ENCODE data around the gene HSD11B1L.
"Not testable (repeated sequence)": the region's sequence is repeated elsewhere in the genome, so short reads cannot be mapped to it uniquely, and the experiment has no call there.

HSD11B1L gene

DNA sequence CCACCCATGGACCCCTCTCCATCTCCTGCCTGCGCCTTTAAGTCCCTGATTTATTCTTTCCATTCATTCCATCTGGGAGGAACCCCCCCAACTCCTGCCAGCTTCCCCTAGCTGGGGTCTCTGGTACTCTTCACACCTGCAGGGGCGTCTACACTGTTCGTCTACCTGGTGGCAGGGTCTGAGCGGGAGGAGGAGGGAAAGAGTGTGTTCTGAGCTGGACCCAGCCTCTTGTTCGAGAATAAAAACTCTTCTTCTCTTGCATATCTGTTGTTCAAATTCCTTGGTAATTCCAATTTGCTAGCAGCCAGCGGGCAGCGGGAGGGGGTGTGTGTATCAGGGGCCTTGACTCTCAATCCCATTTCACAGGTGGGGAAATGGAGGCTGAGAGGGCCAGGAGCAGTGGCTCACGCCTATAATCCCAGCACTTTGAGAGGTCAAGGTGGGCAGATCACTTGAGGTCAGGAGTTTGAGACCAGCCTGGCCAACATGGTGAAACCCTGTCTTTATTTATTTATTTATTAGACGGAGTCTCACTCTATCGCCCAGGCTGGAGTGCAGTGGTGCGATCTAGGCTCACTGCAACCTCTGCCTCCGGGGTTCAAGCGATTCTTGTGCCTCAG lies 7.5 kb downstream of the HSD11B1L start:
- not testable (repeated sequence) for DNase-seq

- DNase-seq: peak; percentile 92 to 99 (median 97)
Observed at GRCh38 chr19:5690125-5690954, 9.5 kb downstream of the HSD11B1L start, which contains the start of gene RPL36. Gene RPL36, plus strand, starts transcription at chr19:5690295. Its CDS starts 213 bp downstream, at chr19:5690508.

DNA sequence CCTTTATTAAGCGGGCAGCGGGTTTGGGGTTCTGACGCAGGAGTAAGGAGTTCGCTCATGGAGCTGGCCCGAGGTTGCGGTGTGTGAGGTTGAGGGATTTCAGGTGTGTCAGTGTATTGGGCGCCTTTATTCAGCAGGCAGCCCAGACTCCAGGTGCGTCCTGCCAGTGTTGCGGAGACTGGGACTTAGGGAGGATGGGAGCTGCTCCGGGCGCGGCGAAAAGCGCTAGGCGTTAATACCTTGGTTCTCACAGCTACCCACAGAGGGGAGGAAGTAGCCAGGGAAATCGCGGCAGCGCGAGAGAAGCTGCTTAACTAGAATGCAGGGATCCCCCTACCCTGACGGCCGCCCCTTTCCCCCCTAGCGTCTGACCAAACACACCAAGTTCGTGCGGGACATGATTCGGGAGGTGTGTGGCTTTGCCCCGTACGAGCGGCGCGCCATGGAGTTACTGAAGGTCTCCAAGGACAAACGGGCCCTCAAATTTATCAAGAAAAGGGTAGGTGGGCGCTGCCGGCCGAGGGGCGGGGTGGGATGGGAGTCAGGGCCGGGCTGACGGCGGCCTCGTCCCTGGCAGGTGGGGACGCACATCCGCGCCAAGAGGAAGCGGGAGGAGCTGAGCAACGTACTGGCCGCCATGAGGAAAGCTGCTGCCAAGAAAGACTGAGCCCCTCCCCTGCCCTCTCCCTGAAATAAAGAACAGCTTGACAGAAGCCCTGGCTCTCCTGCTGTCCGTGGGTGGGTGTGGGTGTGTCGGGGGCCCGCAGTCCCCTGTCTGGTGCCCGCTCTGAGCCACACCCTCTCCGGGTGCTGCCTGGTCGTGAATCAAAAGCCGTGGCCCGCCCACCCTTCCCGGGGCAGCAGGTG lies 10.4 kb downstream of the HSD11B1L start:
- DNase-seq: peak in 2 of 3 experiments; percentile 42 to 60

- no peak for DNase-seq
Observed at GRCh38 chr19:5691822-5692722, 11.2 kb downstream of the HSD11B1L start.

DNA sequence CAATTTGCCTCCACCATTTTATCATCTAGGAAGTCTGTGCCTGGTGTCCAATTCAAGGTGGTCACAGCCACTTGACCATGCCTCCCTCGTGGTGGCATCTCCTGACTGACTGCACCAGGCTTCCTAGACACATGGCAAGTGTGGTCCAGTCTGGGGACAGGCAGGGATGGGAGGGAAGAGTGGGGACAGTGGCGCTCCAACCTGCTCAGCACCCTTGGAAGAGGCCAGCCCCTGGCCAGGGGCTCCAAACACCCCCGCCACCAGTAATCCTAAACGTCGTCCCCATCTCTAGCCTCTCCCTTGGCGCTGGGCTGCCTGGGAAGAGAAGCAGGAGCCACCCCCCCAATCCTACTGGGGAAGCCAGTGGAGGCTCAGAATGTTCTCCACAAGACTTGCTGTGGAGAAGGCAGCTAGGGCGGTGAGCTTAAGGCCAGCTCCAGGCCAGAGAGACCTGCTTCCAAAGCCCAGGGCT lies 11.9 kb downstream of the HSD11B1L start:
- DNase-seq: no peak

- DNase-seq: no peak
Observed at GRCh38 chr19:5693195-5694166, 12.7 kb downstream of the HSD11B1L start.

DNA sequence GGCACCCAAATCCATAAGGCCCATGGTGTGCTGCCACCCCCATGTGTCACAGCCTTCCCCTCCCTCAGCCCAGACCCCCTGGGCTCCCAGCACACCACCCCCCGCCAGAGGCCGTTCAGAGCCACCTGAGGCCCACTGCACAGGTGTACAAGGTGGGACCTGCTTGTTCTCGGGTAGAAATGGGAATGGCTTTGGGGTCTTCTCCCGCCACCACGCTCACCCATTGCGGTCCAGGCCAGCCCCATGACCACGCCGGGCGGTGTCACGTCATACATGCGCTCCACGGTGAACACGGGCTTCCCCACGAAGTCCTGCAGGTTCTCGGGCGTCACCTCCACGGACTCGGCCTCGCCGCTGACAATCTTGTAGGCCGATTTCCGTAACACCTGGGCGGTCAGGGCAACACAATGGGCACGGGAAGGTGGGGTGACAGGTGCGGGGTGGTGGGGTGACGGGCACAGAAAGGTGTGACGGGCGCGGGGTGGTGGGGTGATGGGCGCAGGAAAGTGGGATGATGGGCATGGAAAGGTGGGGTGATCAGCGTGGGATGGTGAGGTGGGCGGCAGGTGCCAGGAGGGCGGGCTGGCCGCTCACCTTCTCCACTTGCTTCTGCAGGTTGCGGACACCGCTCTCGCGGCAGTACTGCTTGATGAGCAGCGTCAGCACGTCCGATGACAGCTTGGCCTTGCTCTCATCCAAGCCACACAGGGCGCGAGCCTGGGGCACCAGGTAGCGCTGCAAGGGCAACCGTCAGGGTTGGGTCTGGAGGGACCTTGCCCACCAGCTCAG lies 13.5 kb downstream of the HSD11B1L start:
- DNase-seq: no peak

DNA sequence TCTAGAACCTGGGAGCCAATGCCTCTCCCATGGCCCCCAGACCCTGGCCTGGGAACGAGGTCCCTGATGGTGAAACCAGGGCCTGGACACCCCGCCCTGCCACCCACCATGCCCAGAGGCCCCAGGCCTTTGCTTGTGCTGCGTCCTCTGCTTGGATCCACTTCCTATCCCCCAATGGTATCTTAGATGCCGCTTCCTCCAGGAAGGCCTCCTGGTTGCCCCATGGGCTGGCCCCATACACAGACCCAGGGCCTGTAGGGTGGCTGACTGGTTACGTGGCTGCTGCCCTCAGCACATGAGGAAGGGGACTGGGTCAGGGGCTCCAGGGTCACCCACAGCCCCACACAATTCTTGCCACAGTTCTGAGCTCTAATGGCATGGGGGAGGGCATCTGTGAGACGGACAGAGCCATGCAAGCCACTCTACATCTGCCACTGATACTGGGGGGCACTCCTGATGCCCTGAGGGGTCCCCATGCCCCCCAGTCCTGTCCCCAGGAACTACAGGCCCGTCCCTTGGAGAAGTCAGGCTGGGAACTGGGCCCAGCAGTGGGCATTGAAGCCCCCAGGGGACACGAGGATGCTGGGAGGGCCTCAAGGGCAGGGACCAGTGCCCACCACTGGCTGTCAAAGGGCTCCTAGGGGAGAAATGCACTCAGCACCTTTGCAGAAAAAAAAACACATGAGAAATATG lies 14.3 kb downstream of the HSD11B1L start:
- no peak for DNase-seq

- no peak for DNase-seq
Observed at GRCh38 chr19:5695649-5696195, 14.9 kb downstream of the HSD11B1L start.

DNA sequence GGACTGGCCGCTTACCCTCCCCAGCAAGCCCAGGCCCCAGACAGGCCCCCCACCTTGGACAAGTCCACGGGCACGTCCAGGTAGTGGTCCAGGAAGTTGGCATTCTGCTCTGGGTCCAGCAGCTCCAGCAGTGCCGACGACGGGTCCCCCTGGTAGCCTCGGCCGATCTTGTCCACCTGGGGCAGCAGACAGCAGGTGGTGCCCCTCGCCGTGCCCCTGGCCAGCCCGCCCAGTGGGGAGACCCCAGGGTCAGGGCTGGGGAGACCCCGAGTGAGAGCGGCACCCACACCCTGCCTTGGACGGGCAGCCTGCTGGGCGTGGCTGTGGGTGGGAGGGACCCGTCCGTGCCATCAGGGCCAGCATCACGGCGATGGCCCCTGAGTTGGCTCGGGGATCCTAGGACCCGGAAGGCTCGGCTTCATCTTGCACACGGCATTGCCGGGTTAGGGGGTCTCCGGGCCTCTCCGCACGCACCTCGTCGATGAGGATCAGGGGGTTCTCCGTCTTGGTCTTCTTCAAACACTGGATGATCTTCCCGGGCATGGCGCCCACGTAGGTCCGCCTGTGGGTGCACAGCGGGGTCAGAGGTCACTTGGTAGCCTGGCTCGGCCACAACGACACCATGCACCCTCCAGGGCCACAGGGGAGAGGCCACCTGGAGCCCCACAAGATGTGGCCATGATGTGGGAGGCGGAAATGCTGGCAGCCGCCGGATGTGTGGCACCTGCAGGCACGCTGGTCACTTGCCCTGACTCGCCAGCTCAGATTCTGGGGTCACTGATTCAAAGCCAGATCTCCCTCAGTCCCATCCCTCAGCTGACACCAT lies 15.6 kb downstream of the HSD11B1L start:
- no peak for DNase-seq

DNA sequence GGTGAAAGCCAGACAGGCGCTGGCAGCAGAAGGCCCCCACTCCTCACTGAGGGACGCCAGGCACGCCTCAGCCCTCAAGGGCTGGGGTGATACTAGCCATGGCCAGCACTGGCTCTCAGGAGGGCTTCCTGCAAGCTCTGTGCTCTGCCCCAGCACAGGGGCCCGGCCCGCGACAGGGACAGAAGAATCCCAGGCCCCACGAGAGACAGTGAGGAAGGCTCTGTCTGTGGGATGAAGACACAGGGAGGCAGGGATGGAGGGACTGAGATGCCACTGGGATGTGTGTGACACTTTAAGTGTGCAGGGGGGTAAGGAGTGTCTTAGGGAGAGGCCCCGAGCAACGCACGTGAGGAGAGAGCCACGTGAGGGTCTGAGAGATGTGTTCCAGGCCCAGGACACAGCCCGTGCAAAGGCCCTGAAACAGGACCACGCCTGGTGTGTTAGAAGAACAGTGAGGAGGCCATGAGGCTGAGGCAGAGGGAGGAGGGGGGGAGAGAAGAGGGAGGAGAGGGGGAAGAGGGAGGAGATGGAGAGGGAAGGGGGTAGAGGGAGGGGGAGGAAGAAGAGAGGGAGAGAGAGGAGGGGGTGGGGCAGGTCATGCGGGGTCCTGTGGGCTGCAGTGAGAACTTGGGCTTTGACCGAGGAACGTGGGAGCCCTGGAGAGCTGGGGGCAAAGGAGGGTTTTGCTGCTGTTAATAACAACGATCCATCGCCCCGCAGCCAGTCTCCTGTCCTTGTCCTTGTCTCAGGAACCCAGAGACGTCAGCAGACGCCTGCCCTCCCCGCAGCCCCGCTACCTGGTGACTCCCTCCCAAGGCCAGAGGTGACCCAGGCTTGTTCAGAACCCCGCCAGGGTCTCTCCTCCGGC lies 16.4 kb downstream of the HSD11B1L start:
- DNase-seq: no peak

- no peak for DNase-seq
Observed at GRCh38 chr19:5697890-5698634, 17.2 kb downstream of the HSD11B1L start.

- DNase-seq: no peak
Observed at GRCh38 chr19:5698635-5699422, 18.0 kb downstream of the HSD11B1L start.

DNA sequence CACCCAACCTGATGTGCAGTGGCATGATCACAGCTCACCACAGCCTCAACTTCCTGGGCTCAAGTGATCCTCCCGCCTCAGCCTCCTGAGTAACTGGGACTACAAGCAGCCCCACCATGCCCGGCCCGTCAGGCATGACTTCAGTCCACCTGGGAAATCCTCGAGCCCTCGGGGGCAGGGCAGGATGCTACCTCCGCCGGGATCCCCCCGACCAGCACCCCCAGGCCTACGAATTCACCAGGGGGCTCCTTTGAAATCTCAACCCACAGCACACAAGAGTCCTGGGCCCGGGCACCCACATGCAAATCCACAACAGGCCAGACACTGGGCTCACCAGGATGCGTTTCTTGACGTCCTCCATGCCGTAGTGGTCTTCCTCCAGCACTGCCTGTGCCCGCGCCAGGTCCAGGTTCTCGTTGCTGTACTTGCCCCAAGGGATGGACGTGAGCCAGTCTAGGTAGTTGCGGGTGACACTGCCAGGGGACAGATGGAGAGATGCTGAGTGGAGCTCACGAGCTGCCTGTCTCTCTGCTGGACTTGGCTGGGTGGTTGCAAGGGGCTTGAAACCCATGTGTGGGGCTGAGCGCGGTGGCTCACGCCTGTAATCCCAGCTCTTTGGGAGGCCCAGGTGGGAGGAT lies 19.7 kb downstream of the HSD11B1L start:
- DNase-seq: no peak

DNA sequence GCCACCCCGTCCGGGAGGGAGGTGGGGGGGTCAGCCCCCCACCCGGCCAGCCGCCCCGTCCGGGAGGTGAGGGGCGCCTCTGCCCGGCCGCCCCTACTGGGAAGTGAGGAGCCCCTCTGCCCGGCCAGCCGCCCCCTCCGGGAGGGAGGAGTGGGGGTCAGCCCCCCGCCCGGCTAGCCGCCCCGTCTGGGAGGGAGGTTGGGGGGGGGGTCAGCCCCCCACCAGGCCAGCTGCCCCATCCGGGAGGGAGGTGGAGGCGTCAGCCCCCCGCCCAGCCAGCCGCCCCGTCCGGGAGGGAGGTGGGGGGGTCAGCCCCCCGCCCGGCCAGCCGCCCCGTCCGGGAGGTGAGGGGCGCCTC lies 21.2 kb downstream of the HSD11B1L start:
- not testable (repeated sequence) for DNase-seq
